ENCODE results near the gene AP1G1.
"Not testable (repeated sequence)": the region's sequence is repeated elsewhere in the genome, so short reads cannot be mapped to it uniquely, and the experiment has no call there.

Gene AP1G1

GRCh38 chr16:71808593-71809459, at the start of gene AP1G1:
Gene AP1G1 (minus strand): TSS chr16:71808834. CDS start chr16:71789479, 19,355 bp downstream.
- peak; percentile 97 for DNase-seq

GRCh38 chr16:71855937-71856662, 47.5 kb upstream of the AP1G1 start:
- DNase-seq, result peak; percentile 34

- no peak for DNase-seq
Observed at GRCh38 chr16:71854369-71854948, 45.8 kb upstream of the AP1G1 start.

DNA sequence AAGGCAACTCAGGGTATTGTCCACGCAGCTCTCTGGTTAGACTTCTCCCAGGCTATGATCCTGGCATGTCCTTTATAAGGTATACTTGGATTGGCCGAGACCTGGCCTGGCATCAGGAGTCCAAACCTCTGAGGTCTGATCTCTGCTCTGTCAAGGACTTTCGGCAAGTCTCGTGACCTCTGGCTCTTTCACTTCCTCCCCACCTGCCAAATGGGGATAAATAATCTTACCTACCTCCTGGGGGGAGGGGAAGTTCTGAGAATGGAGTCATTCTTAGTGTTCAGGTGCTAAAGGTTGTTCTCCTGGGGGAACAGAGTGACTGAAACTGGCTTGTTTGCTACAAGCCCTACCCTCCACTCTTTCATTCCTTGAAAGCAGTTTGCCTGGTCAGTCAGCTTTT, 44.8 kb upstream of the AP1G1 start:
- peak; percentile 33 for DNase-seq

DNA sequence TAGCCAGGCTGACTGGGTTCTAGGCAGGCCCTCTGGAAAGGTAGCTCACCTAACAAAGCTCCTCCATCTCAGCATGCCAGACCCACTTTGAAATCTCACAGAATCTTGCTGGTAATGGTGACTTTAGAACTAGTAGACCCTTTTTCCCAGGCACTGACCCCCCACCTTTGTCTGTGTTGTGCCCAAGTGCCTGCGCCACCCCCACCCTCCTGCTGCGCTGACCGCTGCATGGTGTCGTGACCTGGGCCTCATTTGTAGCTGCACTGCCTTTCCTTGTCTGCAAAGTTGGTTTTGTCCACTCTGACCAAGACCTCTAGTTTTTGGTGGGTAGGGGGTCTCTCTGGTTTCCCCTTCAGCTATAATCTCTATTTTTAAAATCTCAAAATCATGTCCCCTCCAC, 43.9 kb upstream of the AP1G1 start:
- DNase-seq, result no peak

DNA sequence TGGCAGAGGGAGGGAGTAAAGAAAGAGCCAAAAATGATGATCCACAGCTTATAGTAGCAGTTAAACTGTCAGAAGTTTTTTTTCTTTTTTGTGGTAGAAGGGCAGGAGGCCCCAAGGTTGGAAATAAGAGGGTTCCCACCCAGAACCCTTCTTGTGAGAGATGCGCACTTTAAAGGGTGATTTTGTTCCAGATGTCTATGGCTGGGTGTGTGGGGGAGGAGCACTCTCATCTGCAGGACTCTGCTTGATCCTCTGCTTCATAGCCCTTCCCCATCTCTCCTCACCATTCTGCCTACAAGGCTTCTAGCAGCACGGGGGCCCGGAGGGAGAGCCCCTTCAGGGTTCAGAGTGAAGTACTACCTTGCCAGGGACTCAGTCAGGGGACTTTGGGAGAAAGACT, 43.5 kb upstream of the AP1G1 start:
- no peak for DNase-seq

DNA sequence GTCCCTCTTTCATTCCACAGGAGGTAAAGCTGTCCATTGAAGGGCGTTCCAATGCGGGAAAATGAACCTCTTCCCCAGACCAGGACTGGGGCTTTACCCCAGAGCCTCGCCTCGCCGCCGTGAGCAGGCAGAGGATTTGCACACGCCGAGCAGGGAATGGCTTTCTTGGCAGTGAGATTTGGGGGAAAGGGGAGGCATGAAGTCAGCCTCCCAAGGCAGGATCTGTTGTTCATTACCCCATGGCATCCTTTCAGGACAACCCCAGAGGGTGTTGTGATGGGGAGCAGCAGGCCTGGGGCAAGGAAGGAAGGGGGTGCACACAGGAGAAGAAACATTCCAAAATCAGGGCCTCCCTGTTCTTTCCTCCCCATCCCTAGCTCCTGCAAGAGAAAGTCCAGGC, 43.1 kb upstream of the AP1G1 start:
- no peak for DNase-seq

DNA sequence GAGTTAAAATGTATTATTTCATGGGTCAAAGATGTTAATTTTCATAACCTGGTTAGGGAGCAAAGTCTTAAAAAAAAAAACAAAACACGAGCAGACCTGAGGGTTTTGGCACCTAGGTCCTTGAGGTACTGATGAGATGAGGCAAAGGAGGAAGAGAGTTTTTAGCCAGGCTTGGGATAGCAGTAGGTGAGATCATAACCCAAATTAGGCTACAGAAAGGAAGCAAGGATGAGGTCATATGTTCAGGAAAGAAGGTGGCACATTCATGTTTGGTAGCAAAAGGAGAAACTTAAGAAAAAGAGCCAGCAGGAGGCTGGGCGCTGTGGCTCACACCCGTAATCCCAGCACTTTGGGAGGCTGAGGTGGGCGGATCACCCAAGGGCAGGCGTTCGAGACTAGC, 40.0 kb upstream of the AP1G1 start:
- DNase-seq, result no peak

GRCh38 chr16:71847096-71847495, 38.5 kb upstream of the AP1G1 start:
- DNase-seq, result no peak

DNA sequence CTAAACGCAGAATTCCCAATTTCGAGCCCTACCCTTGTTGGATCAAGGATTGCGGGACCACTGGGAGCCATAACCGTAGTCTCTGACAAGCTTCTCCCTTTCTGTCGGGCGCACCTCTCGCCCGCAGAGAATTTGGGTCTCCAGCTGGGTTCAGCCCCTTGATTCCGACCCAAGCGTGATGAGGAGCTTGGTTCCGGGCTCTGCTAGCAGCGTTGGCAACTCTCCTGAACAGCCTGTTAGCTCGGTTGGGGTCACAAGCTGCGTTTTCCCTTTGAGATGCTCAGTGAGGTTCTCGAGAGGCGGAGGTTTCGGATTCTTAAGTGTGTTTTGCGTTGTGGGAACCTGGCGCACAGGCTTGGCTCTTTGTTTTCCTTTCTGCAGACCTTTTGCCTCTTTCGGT, 37.8 kb upstream of the AP1G1 start:
- no peak for DNase-seq

DNA sequence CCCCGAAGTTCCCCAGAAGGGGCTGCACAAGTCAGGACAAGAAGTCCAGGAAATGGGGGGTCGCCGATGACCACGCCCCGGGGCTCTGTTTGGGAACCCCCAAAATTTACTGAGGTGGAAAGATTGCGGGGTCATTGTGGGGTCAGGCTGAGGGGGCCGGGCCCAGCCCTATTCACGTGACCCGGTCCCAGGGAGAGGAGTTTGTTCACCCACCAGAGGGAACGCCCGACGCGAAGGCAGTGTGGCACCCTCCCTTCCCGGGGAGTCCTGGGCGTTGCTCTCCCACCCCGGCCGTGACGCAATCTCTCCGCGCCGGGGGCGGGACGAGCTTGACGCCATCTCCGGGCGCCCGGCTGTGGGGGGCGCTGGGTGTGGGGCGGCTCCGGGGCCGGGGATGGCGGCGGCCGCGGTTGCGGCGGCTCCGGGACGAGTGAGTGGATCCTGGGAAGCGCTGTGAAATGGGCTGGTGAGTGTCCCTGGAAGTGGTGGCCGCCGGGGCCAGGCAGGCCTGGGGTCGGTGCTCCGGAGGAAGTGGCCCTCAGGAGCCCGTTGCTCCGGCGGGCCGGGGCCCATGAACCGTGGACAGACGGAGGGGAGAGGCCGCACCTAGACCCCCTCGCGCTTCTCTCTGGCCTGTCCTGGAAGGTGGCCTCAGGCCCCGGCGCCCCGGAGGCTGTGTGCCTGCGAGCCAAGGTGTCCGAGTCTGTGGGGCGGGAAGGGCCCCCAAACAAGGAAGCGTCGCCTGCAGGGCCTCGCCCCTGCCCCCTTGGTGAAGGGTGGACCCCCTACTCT, 37.2 kb upstream of the AP1G1 start, which contains the start of gene ATXN1L:
TSS of gene ATXN1L (plus strand) at position 338 of the 792 bp plus-strand sequence. CDS start 3,765 bp downstream, outside the sequence.
- peak; percentile 95 for DNase-seq

DNA sequence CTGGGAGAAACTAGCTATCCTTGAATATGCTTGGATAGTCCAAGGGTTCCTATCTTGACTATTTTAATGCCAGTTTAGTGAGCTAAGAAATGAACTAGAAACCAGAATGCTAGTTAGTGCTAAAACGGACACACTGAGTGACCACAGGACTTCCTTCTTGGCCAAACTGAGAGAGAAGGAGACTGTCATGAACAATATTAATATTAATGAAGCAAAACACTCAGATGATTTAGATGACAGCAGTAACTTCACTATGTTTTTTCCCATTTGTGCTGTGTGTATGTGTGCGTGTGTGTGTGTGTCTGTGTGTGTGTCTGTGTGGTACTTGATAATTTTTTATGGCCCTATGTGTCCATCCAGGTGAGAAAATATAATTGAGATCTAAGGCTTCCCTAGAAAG, 34.9 kb upstream of the AP1G1 start:
- no peak for DNase-seq

DNA sequence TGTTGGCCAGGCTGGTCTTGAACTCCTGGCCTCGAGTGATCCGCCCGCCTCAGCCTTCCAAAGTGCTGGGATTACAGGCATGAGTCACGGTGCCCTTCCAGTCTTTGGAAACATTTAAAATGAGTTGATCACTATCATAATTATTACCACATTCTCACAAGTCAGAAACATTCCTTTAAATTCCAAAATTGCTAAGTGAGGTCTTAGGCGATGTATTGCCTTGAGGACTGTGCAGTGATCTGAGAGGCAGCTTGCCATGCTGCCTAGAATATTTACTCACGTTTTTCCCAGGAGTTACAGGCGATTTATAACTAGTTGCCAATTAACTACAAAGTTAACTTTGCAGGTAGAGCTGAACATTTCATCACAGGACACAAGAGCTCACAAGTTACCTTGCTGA, 31.4 kb upstream of the AP1G1 start:
- DNase-seq, result no peak

DNA sequence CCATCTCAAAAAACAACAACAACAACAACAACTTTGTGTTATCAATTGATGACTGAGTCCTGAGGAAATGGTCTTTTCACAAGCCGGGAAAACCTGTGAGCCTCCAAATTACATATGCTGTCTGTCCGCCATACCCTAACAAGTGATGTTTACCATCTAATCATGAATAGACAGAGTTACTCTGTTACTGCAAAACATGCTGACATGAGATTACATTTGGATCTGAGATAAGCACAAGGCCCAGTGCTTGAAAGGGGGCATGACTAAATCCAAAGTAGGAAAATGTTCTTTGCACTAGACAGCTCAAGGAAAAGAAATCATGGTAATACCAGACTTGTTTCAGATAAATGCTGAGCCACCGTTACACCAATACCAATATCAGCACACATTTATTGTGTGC, 28.5 kb upstream of the AP1G1 start:
- DNase-seq, result no peak

- no peak for DNase-seq
Observed at GRCh38 chr16:71834291-71834690, 25.7 kb upstream of the AP1G1 start.

GRCh38 chr16:71832112-71832511, 23.5 kb upstream of the AP1G1 start:
- not testable (repeated sequence) for DNase-seq

GRCh38 chr16:71831698-71832097, 23.1 kb upstream of the AP1G1 start:
- DNase-seq, result not testable (repeated sequence)

DNA sequence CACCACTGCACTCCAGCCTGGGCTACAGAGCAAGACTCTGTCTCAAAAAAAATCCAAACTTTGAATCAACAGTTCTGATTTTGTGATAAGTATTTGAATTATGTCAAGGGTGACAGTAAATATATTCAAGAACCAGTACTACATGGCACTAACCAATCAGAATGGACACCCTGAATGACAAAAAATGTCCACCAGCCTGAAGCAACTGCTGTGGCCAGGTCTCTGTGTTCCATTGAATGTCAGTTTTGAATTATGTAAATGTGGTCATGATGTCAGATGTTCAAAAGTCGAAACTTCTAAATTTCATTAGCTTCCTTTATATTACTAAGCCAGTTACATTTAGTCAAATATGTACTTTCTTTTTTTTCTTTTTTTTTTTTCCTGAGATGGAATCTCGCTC, 21.7 kb upstream of the AP1G1 start:
- no peak for DNase-seq

GRCh38 chr16:71826533-71827017, 17.9 kb upstream of the AP1G1 start:
- DNase-seq, result no peak

GRCh38 chr16:71817155-71817500, 8.5 kb upstream of the AP1G1 start:
- not testable (repeated sequence) for DNase-seq

DNA sequence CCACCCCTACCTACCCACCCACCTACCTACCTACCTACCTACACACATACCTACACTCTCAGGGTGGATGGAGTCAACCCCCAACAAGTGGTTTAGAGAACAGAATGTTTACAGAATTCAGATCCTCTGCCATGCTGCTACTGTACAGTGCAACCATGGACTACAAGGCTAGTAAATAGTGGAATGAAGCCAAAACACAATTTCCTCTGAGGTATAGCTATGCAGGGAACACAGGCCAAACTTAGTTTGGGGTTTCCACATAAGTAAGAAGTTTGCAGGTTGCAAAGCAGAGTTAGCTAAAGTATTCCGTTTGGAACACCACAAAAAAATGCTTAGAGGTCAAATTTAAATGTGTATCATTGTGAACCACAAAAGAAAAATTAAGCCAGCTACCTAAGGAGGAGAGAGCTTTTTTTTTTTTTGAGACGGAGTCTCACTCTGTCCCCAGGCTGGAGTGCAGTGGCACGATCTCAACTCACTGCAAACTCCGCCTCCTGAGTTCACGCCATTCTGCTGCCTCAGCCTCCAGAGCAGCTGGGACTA, 2.7 kb upstream of the AP1G1 start:
- no peak for DNase-seq

- DNase-seq, result peak; percentile 28
Observed at GRCh38 chr16:71810155-71810530, 1.5 kb upstream of the AP1G1 start.
